ENCODE results near the gene RANBP3.
"Not testable (repeated sequence)": the region's sequence is repeated elsewhere in the genome, so short reads cannot be mapped to it uniquely, and the experiment has no call there.

RANBP3 gene

DNA sequence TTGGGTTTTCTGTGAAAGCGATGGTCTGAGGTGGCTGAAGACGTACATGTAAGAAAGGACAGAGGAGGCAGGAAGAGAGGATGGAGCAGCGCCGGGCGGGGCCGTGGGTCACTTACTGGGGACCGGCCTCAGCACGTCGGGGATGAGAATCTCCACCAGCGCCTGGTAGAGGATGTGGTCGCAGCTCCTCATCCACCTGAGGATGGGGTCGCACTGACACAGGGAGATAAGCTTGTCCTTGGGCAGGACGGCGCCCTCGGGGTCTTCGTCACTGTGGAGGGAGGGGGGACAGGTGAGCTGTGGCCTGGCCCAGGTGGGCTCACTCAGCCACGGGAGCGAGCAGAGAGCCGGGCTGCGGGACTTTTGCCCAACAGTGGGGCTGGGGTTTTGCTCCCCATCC lies 29.0 kb upstream of the RANBP3 start:
- no peak for DNase-seq

DNA sequence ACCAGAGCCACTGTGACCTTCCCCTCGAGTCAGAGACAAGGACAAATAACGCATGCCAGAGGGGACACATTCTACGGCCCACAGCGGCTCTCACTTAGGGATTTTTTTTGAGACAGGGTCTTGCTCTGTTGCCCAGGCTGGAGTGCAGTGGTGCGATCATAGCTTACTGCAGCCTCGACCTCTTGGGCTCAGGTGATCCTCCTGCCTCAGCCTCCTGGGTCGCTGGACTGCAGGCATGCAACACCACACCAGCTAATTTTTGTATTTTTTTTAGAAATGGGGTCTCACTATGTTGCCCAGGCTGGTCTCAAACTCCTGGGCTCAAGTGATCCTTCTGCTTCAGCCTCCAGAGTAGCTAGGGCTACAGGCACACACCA lies 28.1 kb upstream of the RANBP3 start:
- DNase-seq = not testable (repeated sequence)

DNA sequence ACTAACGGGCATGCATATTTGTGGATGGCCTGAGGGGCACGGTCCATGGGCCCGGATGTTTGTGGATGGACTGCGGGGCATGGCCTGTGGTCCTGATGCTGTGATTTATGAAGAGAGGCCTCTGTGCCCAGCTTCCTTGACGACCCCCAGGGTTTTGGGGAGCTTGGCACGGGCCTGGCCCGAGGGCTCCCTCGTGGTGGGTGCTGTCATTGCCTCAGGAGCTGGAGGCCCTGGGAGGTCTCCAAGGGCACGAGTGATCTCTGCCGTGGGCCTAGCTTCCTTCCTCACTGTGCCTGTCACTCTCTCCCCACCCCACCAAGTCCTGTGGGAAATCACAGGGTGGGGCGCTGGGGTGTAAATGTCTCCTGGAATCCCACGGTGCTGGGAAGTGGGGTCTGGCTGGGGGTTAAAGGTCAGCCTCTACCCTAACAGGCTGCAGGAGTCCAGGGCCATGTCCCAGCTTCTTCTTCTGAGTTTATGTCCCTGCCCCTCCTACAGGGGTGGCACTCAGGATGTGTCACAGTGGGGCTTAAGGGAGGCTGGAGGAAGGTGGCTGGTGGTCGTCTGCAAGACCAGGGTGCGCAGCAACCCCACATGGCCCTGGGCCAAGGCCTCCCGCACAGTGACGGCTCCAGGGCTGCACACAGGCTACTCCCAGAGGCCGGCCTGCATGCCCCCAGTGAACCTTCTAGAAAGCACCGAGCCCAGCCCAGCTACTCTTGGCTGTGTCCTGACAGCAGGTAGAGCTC lies 27.6 kb upstream of the RANBP3 start:
- DNase-seq = no peak

DNA sequence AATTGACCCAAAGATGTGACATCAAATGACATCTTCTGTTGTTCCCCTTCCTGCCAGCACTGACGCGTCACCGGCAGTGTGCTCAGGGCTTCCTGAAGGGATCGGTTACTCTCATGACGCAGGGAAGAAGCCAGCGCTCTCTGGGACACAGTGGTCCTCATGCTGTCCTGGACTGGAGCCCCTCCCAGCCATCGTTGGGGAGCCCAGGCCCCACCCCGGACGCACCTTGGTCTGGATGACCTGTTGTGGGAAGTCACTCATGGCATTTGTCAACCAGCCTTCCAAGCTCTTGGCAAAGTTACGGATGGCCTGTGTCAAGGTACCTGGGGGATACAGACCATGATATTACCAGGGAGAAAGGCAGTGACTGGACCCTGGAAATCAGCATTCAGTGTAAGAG lies 26.0 kb upstream of the RANBP3 start:
- no peak for DNase-seq

DNA sequence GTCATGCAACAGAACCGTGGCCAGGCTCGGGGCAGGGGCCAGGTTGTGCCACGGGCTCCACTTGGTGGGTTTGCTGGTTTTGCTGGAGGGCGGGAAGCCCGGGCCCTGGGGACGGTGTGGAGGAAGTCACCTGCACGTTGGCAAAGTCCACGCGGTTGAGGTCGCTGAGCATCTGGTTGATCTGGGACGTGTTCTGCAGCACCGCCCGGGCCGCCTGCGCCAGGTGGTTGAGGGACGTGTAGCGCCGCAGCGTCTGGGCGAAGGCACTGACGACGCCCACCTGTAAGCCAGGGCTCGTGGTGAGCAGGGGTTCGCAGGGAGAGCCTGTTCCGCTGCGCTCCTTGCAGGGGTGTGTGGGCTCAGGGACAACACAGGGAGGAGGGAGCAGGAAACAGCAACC lies 24.7 kb upstream of the RANBP3 start:
- no peak for DNase-seq

DNA sequence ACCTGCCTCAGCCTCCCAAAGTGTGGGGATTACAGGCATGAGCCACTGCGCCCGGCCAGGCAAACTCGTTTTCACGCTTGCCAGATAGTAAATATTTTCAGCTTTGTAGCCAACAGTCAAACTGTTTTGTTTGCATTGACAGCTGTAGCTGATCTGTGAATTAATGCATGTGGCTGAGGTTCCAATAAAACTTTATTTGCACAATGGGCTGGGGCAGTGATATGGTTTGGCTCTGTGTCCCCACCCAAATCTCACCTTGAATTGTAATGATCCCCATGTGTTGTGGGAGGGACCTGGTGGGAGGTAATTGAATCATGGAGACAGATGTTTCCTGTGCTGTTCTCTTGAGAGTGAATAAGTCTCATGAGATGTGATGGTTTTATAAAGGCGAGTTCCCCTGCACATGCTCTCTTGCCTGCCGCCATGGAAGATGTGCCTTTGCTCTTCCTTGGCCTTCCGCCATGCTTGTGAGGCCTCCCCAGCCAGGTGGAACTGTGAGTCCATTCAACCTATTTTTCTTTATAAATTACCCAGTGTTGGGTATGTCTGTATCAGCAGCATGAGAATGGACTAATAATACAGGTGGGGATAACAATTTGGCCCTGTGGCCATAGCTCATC lies 22.4 kb upstream of the RANBP3 start:
- no peak for DNase-seq

- no peak for DNase-seq
Observed at GRCh38 chr19:5999693-6000092, 21.8 kb upstream of the RANBP3 start.

GRCh38 chr19:5997371-5997770 lies 19.4 kb upstream of the RANBP3 start:
- no peak for DNase-seq

DNA sequence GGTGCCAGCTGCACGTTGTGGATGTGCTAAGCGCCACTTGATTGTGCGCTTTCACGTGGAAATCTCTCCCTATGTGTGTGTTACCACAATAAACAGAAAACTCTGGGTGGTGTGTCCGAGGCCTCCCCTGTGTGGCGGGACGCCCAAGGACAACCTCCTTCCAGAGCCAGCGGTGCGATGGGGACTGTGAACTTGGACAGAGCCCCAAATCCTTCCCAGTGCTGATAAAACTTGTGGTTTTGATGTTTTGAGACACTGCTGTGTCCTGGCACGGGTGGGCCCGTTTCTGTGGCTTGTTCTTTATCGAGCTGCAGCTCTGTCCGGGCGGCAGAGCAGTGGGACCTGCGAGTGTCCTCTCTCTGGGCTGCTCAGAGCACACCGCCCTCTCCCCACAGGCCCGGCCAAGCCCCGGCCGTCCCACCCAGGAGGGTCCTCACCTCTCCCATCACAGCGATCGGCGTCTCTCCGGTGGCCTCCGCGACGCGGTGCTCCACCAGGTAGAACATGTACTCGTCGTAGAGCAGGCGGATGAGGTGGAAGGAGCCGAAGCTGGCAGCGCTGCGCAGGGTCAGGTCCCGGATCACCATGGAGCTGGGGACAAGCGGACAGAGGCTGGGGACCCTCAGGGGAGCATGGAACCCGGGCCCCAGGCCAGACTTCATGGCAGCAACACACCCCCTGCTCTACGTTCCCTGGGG lies 18.8 kb upstream of the RANBP3 start:
- no peak for DNase-seq

GRCh38 chr19:5996102-5996501 lies 18.2 kb upstream of the RANBP3 start:
- DNase-seq = no peak

DNA sequence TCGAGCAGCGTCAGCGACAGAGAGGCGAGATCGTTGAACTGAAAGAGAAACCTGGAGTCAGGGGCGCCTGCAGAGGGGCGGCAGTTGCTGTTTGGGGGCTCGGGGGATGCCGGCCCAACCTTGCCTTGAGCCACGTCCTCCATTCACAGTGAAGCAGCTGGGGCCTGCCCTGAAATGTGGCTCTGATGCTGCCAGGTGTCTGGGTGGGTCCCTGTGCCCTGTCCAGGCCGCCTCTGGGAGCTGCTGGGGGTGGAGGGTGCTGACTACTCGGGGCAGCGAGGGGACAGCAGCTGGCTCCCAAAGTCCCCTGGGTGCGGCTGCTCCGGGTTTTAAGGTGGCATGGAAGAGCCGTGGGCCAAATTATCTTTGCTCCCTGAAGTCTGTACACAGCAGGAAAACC lies 17.7 kb upstream of the RANBP3 start:
- no peak for DNase-seq

- no peak for DNase-seq
Observed at GRCh38 chr19:5994405-5995165, 16.6 kb upstream of the RANBP3 start.

DNA sequence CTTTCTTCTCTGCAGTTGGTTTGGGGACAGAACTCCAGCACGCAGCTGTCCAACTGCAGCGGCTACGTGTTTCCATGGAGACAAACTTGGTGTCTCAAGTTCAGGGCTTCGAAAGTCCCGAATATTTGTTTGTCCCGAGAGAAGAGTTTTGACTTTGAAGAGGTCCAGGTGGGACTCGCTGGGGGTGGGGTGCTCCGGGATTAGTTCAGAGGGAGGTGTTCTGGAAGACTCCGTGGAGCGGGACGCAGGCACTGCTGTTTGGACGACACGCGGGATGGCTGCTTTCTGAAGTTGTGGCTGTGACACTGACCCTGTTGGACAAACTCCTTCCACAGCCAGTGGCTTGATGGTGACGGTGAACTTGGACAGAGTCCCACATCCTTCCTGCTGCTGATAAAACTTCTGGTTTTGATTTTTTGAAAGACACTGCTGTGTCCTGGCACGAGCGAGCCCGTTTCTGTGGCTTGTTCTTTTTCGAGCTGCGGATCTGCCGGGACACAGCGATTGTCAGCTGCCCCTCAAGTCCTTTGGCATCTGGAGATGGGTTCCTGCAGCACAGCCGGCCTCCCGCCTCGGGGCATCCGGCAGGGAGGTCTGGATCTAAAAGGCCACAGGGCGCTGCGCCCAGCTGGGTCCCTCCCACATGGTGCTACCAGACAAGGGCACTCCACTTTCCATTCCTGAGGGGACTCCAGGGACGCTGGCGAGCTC lies 15.9 kb upstream of the RANBP3 start:
- DNase-seq = no peak

DNA sequence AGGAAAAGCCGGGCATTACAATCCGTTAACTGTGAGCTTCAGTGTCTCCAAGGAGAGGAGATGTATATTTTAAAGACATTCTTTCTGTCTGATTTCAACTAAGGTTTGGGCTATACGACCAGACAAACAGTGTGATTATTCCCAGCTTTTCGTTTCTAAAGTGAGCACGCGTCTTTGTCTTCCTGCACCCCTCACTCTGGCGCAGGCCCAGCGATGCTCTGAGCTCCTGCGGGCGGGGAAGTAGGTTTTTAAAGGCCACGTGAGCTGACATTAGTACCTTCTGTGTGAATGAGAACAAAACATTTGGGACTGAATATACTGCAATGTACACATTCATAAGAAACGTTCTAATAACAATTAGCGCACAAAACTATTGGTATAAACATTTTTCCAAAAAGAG lies 15.3 kb upstream of the RANBP3 start:
- no peak for DNase-seq

- no peak for DNase-seq
Observed at GRCh38 chr19:5992756-5993155, 14.8 kb upstream of the RANBP3 start.

DNA sequence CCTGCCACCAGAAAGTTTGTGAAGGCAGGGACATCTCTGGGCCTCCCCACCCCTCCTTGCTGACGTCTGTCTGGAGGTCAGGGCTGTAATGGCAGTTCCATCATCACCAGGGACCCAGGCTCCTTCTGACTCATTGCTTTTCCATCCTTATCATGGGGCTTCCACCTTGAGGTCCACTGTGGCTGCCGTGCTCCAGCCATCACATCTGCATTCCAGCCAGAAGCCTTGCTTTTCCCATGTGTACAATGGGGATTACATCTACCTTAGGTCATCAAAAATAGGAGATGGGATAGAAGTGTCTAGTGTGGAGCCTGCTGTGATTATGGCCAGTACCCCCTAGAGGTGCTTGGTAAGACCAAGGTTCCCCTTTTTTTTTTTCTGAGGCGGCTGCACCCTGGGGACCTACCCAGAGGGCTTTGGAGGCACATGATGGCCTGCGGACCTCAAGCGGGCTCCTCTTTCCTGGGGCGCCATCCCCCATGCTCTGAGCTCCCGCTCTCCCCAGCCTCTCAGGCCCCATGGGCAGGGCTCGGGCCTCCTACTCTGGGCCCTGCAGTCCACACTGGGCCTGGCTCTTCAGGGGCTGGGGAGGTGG lies 13.4 kb upstream of the RANBP3 start:
- DNase-seq = no peak

GRCh38 chr19:5990289-5990797 lies 12.4 kb upstream of the RANBP3 start:
- no peak for DNase-seq

- DNase-seq = no peak
Observed at GRCh38 chr19:5989388-5990074, 11.6 kb upstream of the RANBP3 start.

GRCh38 chr19:5988517-5989387 lies 10.8 kb upstream of the RANBP3 start:
- DNase-seq = no peak

DNA sequence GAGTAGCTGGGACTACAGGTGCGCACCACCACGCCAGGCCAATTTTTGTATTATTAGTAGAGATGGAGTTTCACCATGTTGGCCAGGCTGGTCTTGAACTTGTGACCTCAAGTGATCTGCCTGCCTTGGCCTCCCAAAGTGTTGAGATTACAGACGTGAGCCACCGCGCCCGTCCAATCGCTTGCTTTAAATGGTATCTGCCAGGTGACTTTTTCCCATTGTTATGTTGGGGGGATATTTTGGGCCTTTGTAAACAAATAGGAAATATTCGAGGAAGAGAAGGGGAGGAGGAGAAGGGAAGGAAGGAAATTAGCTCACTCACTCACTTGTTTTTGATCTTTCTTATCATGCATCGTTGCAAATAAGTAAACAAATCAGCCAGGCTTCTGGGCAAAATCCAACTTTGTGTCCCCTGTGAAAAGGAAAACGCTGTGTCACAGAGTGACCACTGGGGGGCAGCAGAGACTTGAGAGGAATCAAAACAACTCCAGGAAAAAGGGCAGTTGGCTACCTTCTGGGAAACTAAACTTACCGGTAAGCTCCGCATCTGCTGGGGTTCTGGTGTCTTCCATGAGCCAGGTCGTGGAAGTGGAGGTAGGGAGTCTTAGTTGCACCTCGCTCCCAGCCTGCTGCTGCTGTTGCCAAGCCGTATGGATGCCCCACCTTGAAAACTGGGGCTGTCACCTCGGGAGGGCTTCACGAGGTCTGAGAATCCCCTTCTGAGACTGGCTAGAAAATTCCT lies 9.3 kb upstream of the RANBP3 start:
- DNase-seq = peak; percentile 7 to 8

Measured in NCI-H187 (cell line).